ENCODE data around the gene KCNJ15.

KCNJ15 gene

DNA sequence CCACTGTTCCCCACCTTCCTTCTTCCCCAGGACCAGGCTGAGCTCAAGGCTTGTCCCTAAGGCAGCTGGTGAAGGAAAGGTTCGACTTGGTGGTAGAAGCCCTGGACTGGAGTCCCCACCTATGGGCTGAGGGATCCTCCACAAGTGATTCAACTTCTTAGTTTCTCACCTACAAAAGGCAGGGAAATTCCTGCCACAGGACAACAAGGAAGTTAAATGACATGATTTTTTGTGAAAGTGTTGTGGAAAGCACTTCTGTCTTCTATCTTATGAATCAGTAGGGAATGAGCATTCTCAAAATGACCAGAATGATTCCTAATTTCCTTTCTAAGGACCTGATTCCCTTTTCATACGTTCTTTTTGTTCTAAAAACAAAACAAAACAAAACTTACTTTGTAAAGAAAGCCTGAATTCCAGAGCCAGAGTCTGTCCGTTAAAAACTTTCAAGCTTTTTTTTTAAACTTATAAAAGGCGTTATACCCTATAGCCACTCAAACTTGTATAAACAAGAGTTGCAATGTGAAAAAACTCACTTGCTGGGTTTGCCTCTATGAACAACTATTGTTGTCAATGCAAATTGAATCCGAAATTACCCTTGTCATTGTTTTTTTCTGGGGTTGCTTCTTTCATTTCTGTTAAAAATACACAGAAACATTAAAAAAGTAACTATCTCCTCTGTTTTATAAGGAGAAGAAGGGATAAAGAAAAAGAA, 12.2 kb downstream of the KCNJ15 start:
- no peak overlapping the region for H3K4me3 ChIP-seq (ENCODE audit: low read length)
- TF ChIP-seq, protein P1, sequence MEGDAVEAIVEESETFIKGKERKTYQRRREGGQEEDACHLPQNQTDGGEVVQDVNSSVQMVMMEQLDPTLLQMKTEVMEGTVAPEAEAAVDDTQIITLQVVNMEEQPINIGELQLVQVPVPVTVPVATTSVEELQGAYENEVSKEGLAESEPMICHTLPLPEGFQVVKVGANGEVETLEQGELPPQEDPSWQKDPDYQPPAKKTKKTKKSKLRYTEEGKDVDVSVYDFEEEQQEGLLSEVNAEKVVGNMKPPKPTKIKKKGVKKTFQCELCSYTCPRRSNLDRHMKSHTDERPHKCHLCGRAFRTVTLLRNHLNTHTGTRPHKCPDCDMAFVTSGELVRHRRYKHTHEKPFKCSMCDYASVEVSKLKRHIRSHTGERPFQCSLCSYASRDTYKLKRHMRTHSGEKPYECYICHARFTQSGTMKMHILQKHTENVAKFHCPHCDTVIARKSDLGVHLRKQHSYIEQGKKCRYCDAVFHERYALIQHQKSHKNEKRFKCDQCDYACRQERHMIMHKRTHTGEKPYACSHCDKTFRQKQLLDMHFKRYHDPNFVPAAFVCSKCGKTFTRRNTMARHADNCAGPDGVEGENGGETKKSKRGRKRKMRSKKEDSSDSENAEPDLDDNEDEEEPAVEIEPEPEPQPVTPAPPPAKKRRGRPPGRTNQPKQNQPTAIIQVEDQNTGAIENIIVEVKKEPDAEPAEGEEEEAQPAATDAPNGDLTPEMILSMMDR (conservative IDR thresholded peaks at IDR 0.05; ENCODE audit: low read depth, low read length), result no peak
- no peak for DNase-seq (ENCODE audit: low read depth)

DNA sequence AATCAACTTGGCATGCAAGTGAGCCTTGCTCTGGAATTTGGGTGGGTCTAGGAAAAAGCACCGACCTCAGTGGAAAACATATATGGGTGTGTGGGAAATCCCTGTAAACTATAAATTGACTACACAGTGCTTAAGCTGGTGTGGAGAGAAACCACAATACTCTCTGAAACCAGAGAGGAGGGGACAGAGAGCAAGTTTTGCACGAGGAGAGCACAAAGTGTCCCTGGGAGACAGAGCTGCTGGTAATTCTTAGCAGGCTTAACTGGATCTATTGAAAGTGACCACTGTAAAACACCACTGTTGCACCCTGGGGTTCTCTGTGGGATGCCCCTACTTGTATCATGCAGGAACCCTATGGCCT, 12.8 kb downstream of the KCNJ15 start:
- DNase-seq (ENCODE audit: low read depth), result no peak
- H3K4me3 ChIP-seq (ENCODE audit: low read length), result no peak overlapping the region
- TF ChIP-seq, protein P1 (conservative IDR thresholded peaks at IDR 0.05; ENCODE audit: low read depth, low read length), result no peak

DNA sequence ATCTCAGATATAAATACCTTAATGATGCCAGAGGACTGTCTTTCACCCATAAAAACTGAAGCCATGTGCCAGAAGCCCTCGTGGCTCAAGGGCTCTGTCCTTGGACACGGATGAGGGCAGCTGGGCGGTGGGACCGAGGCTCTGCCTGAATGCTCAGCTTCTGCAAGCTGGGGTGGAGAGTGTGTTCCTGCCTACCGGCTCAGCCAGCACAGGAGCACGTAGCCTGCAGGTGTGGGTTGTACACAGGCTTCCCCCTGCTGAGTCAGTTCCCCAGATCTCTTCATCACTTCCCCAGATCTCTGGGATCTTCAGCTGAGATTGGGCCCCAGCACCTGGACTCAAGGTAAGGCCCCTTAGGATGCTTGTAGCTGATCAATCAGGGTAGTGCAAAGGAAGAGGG, 15.4 kb downstream of the KCNJ15 start:
- DNase-seq (ENCODE audit: low read depth), result no peak
- H3K4me3 ChIP-seq (ENCODE audit: low read length), result no peak overlapping the region
- TF ChIP-seq, protein P1 (conservative IDR thresholded peaks at IDR 0.05; ENCODE audit: low read depth, low read length), result no peak

DNA sequence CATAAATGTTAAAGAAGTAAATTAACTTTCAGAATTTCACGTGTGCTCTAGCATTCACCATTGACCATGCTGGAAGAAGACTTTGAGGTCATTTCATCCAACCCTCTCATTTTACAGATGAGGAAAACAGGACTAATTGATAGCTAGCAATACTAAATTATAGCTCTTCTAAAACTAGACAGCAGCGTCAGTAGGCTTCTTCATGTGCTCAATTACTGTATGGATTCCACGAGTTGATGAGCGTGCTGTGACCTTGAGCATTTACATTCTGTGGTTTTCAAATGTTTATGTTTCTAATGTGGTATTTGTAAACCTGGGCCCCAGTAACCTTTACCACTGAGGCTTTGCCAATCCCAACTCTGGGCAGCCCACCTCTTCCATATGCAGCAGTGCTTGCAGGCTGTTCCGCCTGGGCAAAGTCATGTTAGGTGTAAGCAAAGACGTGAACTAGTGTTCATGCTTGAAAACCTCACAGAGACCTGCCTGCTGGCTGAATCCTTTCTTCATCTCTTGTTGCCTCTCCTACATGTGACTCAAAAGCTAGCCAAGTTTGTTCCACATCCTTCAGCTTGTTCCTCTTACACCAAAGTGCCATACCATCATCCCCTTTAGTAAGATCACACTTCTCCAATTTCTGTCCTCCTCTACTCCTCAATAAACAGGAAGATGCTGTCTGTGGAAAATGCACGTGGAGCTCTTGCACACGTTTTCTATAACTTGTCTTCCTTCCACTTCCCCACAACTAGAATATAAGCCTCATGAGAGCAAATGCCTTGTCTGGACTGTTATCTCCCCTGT, 17.2 kb downstream of the KCNJ15 start:
- DNase-seq (ENCODE audit: low read depth), result no peak
- no peak overlapping the region for H3K4me3 ChIP-seq (ENCODE audit: low read length)
- TF ChIP-seq, protein P1 (conservative IDR thresholded peaks at IDR 0.05; ENCODE audit: low read depth, low read length), result no peak

DNA sequence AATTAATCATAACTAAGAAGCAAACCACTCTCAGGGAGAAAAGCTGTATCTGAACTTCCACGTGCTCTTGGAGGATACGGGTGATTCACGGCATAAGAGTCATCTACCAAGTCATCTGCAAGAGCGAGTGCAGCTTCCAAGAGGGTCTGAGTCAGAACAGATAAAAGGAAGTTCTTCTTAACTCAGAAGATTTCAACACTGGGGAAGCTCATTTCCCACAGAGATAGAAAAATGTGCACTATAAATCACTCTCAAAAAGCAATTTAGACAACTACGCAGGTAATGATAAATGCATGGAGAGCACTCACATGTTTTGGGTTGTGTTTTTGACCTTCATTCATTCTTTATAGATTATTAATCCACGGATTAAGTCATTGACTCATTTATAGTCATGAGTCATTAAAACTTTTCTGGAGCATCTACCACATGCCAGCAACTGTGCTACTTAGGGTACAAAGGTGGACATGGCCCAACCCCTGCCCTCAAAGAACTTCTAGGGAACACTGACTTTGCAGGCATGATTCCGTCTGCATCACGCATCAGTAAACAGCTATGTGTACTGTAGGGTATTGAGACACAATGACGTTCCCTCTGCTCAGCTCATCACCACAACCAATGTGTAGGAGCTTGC, 20.8 kb downstream of the KCNJ15 start:
- DNase-seq (ENCODE audit: low read depth), result peak; percentile 83
- TF ChIP-seq, protein P1 (conservative IDR thresholded peaks at IDR 0.05; ENCODE audit: low read depth, low read length), result no peak
- H3K4me3 ChIP-seq (ENCODE audit: low read length), result no peak overlapping the region

DNA sequence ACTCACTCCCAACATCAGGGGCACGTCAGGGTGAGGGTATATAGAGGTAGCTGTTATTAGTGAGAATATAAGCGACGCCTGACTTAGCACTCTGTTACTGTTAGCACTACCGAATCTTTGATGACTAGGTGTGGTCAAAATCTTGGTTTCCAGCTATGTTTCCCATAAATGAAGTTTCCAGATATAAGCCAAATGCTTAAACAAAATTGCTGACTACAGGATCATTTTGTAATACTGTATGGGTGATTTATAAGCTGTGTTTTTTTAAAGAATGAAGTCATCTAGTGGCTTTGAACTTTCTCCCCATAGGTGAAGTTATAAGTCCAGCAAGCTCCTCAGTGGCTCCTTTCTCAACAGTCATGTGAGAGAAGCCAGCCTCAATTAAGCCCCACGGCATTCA, 23.7 kb downstream of the KCNJ15 start:
- TF ChIP-seq, protein P1 (conservative IDR thresholded peaks at IDR 0.05; ENCODE audit: low read depth, low read length), result no peak
- no peak overlapping the region for H3K4me3 ChIP-seq (ENCODE audit: low read length)
- no peak for DNase-seq (ENCODE audit: low read depth)

Measured in retinal pigment epithelial cell (primary cell).